NCI-H1694 treated with DMSO at 0.1 percent for 48 hours (cell line): Measurements from ENCODE around the gene FGF14.
A peak's percentile ranks its signal among the peaks of the same experiment; 100 is the strongest.

ENCODE experiments used
- DNase-seq: peaks from one replicate; lab custom pipeline; 2025; lab: John Stamatoyannopoulos, UW

Gene FGF14

GRCh38 chr13:101985321-101985720 is 416.5 kb downstream of the FGF14 start:
- DNase-seq: no peak

GRCh38 chr13:101982903-101983302 is 418.9 kb downstream of the FGF14 start:
- DNase-seq: no peak

DNA sequence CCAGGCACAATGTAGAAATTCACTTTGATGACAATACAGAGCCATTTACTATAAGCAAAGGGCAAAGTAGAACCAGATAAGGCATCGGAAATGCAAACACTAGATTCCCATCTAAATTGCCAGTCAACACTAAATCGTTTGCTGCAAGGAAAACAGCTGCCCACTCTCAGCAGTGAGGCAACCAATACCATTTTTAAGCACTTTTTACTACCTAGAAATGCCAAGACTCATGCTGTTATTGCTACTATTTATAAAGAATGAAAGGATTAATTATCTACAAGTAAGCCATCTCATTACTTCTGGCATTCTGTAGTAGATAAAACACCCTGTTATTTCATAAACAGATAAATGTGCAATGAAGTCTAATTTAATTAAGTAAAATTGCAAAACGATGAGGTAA is 422.0 kb downstream of the FGF14 start:
- DNase-seq: no peak

DNA sequence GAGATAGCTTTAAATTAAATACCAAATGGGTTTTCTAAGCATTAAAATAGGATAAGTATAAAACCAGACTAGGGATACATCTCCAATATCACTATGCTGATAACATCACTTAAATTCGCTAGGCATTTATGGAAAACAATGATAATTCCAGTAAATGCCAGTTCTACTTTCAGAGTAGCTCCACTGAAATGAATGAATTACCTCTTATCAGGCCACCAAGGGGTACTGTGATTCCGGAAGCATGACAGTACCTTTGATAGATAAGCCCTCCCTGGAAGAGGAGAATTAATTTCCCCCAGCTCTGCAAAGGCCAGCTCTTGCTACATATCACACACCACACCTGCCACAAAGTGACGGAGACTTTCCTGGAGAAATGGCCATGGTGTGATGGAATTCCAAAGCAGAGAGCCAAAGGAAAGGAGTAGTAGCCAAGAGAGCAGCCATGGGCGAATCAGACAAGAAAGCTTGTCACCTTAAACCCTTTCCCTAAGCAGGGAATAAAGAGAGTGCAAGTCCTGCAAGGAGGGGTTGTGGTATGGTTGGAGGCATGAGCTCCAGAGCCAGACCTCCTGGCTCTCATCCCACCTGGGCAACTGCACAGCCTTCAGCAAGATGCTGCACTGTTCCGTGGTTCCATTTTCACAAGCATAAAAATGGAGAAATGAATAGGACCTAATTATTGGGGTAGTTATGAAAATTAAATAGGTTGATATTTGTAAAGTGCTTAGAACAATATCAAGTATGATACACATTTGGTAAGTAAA is 423.1 kb downstream of the FGF14 start:
- DNase-seq: no peak

DNA sequence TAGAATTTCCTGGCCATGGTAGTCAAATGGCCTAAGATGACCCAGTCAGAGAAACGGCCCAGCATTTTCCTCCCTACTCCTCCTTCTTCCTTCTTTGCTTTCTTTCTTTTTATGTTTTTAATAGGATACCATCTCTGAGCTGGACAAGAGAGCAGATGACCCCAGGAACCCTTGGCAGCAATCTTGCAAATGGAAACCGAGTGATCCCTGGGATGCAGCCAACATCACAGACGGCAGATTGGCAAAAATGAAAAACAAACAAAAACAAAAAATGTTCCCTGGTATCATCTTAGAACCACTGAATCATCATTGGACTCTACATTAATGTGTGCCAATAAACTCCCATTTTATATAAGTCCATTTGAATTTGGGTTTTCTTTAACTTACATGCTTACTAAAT is 424.4 kb downstream of the FGF14 start:
- peak; percentile 60 for DNase-seq

GRCh38 chr13:101972191-101972590 is 429.7 kb downstream of the FGF14 start:
- no peak for DNase-seq

- DNase-seq: no peak
Measured at GRCh38 chr13:101970341-101970740, 431.5 kb downstream of the FGF14 start.

- DNase-seq: no peak
Measured at GRCh38 chr13:101967781-101968180, 434.1 kb downstream of the FGF14 start.

DNA sequence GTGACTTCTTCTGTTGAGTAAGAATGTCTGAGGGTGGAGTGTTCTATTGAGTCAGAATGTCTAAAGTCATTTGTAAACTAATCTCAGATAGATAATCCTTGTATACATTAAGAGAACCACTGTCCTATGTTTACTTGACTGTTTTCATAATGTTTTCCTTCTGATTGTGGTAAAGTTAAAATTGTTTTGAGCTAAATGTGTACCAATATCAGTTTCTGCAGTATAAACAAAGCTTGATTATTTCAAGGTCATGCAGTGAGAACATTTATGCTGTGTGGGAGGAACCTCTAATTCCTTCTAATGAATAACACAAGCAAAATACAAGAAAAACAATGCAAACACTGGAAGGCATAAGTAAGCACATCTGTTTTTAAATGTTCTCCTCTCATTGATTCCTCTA is 434.6 kb downstream of the FGF14 start:
- DNase-seq: no peak

DNA sequence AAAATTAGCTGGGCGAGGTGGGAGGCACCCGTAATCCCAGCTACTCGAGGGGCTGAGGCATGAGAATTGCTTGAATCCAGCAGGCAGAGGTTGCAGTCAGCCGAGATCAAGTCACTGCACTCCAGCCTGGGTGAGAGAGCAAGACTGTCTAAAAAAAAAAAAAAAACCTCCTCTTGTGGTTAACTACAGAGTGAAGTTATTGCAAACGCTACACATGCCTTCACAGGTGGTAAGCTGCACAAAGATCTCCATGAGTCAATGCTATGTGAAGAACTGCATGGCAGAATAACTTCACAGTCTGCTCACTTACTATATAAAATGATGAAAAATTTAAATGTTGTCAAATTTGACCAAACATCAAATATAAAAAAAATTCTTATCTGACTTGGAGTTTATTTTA is 436.8 kb downstream of the FGF14 start:
- no peak for DNase-seq

- no peak for DNase-seq
Measured at GRCh38 chr13:101959016-101959415, 442.8 kb downstream of the FGF14 start.

GRCh38 chr13:101955764-101956163 is 446.1 kb downstream of the FGF14 start:
- no peak for DNase-seq

- no peak for DNase-seq
Measured at GRCh38 chr13:101951114-101951513, 450.7 kb downstream of the FGF14 start.

DNA sequence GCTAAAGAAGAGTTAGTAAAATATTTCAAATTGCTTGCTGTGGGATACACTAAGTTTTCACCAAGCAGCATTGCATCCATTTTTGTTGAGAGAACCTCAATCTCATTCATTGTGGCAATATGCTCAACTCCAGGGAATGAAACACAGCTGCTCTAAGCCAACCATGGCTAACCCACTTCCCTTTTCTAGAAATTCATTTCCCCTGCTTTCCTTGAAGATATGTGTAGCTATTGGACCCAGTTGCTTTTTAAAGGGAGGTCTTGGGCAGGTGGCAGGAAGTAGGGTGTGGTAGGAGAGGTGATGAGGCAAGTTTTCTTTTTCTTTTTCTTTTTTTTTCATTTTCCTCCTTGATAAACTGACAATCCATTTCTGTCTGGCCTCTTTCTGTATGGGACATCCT is 452.2 kb downstream of the FGF14 start:
- DNase-seq: no peak

DNA sequence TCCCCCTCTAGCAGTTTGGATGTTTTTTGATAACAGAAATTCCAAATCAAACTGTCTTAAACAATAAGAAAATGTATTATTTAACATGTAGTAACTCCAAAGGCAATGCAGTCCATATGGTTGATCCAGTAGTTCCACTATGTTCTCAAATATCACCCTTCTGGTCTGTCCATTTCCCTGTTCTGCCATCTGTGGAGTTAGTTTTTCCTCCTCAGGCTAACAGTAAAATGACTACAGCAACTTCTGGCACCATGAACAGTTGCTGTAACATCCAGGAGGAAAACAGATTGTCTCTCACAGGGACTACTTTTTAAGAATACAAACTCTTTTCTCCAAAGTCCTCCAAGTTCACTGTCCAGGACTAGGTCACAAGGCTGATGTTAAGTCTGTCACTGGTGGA is 455.4 kb downstream of the FGF14 start:
- DNase-seq: peak; percentile 18

DNA sequence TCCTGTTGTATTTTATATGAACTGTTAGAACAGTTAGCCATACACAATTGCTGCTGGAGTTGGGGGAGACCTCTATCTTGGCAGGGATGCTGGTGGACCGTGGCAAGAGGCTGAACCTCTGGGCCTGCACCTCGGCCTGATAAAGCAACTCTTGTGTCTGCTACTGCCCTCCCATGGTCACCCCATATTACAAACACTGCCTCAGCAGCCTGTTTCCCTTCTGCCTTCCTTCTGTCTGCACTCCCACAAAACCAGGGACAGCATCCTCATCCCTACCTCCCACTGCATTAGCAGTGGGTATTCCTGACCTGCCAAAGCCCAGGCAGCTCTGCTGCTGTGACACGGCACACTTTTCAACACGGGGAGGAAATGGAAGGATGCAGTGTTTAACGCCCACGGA is 456.4 kb downstream of the FGF14 start:
- DNase-seq: no peak

DNA sequence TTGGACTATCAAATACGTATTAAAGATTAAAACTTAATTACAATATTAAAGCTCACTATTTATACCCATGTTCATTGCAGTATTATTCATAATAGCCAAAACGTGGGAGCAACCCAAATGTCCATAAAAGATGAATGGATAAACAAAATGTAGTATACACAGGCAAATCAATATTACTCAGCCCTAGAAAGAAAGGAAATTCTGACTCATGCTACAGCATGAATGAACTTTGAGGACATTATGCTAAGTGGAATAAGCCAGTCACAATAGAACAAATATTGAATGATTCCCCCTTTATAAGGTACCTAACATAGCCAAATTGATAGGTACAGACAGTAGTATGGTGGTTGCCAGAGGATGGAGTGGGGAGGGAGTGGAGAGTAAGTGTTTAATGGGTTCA is 457.3 kb downstream of the FGF14 start:
- DNase-seq: no peak

DNA sequence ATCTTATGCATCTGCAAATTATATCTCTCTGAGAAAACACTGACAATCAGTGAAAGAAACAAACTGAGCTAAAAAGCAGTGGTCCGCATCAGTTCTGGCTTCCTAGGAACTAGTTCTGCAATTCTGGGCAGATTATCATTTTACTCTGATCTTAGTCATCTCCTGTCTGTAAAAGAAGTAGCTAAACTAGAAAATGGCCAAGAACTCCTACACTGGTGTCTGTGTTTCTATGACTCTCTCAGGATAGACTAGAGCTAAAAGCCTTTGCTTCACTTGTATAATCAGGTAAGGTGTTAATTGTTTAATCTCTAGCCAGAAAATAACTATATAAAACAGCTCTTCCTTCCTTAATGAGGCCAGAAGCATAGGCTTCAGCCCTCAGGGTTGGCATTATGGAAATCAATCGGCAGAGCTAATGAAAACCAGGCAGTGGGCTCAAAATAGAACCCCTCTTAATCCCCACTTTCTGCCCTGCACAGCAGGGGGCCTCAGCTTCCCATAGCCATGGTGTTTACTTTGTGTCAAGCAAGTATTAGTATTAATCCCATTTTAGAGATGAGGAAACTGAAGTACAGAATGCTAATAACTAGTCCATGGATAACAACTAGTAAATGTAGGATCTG is 459.2 kb downstream of the FGF14 start:
- no peak for DNase-seq

DNA sequence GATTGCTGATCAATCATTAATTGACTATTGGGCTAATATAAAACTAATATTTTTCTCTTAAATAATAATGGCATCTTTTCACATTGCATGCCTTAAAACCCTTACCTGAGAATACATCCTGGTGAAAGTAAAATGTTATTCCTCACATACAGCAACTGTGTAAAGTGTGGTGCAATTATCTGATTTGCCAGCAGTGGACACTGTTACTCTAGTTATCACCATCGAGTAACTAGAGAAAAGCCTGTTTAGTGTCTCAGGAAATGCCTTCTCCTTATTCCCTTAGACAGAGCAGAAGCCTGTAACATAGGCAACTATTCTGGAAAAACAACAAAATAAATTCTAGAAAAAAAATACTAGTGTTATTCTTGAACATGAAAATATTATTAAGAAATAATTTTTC is 459.8 kb downstream of the FGF14 start:
- peak; percentile 55 for DNase-seq

- no peak for DNase-seq
Measured at GRCh38 chr13:101941095-101941783, 460.6 kb downstream of the FGF14 start.

- DNase-seq: no peak
Measured at GRCh38 chr13:101939370-101939769, 462.5 kb downstream of the FGF14 start.

DNA sequence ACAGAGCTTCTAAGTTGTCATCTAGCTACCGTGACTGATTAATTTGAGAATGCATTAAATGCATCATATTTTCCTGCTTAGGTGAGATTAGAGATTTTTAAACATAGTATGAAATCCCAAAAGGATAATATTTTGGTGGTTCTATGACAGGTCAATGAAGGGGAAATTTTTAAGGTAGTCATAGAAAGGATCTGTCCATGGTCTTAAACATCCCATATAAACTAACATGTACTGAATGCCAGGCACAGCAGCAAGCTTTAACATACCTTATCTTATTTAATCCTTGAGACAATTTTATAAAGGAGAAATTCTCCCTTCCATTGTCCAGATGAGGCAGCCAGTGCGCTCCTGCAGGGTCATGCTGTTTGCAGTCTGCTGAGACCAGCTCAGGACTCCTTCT is 466.0 kb downstream of the FGF14 start:
- DNase-seq: no peak

- DNase-seq: no peak
Measured at GRCh38 chr13:101931186-101931585, 470.7 kb downstream of the FGF14 start.
